Choroid plexus epithelial cell (primary cell): ENCODE measurements around the gene PPP1R3C.

Source experiments
- DNase-seq: peaks from one replicate; pipeline ENCODE4 v3.0.0-alpha.2; 2010; ENCODE audit warnings: low read depth
- H3K4me3 ChIP-seq: 2 replicates; pipeline ENCODE4 v1.5.1; 2011; ENCODE audit warnings: low read depth, mild to moderate bottlenecking, control low read depth, low read length, moderate library complexity
- CTCF ChIP-seq: conservative IDR thresholded peaks from 2 replicates; pipeline ENCODE4 v1.5.1; 2011; ENCODE audit warnings: low read depth, mild to moderate bottlenecking, control low read depth, inconsistent platforms, low read length, moderate library complexity

Gene PPP1R3C

GRCh38 chr10:91642831-91643692 is 10.2 kb upstream of the PPP1R3C start:
- TF ChIP-seq CTCF, result no peak
- peak; percentile 50 for DNase-seq
- no peak overlapping the region for H3K4me3 ChIP-seq

GRCh38 chr10:91636892-91637291 is 4.0 kb upstream of the PPP1R3C start:
- TF ChIP-seq CTCF, result no peak
- DNase-seq, result no peak

GRCh38 chr10:91635401-91636400 is 2.8 kb upstream of the PPP1R3C start:
- H3K4me3 ChIP-seq, result no peak overlapping the region
- peak; percentile 90 for TF ChIP-seq CTCF
- peak; percentile 92 for DNase-seq

More at GRCh38 chr10:91636892-91637291, 4.0 kb upstream of the PPP1R3C start:
- no peak overlapping the region for H3K4me3 ChIP-seq

- no peak for DNase-seq
- TF ChIP-seq CTCF, result no peak
- H3K4me3 ChIP-seq, result no peak overlapping the region
Observed at GRCh38 chr10:91634898-91635297, 2.0 kb upstream of the PPP1R3C start.

GRCh38 chr10:91634246-91634645 is 1.4 kb upstream of the PPP1R3C start:
- DNase-seq, result no peak
- no peak for TF ChIP-seq CTCF
- H3K4me3 ChIP-seq, result no peak overlapping the region

- H3K4me3 ChIP-seq, result no peak overlapping the region
- DNase-seq, result no peak
- TF ChIP-seq CTCF, result no peak
Observed at GRCh38 chr10:91630625-91631024, 2.2 kb downstream of the PPP1R3C start.
